Measurements from ENCODE around the gene EFHD1.

The EFHD1 gene

DNA sequence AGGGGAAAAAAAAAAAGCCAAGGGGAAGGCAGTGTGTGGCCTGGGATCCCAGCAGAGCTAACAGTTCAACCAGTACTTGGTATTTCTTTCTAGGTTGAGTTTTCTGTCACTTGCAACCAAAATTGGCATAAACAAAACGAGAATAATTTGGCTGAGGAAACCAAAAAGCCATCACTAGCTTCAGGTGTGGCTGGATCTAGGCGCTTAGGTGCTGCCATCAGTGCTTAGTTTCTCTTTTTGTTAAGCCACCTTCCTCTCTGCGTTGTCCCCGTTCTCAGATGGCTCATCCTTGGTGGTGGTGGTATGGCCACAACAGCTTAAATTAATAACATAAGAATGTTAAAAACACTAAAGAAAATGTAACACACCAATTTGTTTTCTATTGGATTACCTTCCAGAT is 2.4 kb downstream of the EFHD1 start:
- TF ChIP-seq, protein P1, sequence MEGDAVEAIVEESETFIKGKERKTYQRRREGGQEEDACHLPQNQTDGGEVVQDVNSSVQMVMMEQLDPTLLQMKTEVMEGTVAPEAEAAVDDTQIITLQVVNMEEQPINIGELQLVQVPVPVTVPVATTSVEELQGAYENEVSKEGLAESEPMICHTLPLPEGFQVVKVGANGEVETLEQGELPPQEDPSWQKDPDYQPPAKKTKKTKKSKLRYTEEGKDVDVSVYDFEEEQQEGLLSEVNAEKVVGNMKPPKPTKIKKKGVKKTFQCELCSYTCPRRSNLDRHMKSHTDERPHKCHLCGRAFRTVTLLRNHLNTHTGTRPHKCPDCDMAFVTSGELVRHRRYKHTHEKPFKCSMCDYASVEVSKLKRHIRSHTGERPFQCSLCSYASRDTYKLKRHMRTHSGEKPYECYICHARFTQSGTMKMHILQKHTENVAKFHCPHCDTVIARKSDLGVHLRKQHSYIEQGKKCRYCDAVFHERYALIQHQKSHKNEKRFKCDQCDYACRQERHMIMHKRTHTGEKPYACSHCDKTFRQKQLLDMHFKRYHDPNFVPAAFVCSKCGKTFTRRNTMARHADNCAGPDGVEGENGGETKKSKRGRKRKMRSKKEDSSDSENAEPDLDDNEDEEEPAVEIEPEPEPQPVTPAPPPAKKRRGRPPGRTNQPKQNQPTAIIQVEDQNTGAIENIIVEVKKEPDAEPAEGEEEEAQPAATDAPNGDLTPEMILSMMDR (conservative IDR thresholded peaks at IDR 0.05; ENCODE audit: low read depth, low read length) = no peak
- Histone ChIP-seq H4K20me1 (ENCODE audit: insufficient read depth) (no peaks in the 10 kb centered on the region), H3K4me3 (IDR thresholded peaks at IDR 0.05; ENCODE audit: insufficient read depth, low read depth, low read length) (no peak overlapping the region), H3K4me2 (no peak overlapping the region), H3K27me3 (ENCODE audit: insufficient read depth, low read depth) (no peaks in the 10 kb centered on the region), H3K27ac (no peak overlapping the region), H3K79me2 (ENCODE audit: insufficient read depth, low read depth) (no peaks in the 10 kb centered on the region), H2AFZ (ENCODE audit: low read depth) (no peak overlapping the region), H3K9ac (no peak overlapping the region), H3K4me1 (ENCODE audit: low read depth, poor library complexity, severe bottlenecking) (no peaks in the 10 kb centered on the region), H3K36me3 (ENCODE audit: insufficient read depth) (no peaks in the 10 kb centered on the region)

DNA sequence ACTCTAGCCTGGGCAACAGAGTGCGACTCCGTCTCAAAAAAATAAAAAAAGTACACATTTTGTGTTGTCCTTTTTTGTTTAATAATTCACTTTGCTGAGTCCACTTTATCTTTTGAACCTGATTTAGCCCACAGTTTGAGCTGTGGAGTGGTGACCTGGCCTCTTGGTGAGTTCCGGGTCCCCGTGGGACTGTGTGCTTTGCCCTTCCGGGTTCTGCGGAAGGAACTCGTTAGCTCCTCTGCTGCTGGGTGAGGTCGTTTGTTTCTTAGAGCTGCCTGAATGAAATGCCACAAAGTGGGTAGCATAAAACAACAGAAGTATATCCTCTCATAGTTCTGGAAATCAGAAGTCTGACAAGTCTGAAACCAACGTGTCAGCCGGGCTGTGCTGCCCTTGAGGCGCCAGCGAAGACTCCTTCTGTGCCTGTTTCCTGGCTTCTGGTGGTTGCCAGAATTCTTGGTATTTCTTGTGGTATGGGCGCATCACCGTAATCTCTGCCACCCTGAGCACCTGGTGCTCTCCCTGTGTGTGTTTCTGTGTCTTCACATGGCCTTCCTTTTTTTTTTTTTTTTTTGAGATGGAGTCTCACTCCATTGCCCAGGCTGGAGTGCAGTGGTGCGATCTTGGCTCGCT is 3.5 kb downstream of the EFHD1 start:
- Histone ChIP-seq H3K4me2 (no peak overlapping the region), H2AFZ (ENCODE audit: low read depth) (no peak overlapping the region), H3K27ac (no peak overlapping the region), H4K20me1 (ENCODE audit: insufficient read depth) (no peaks in the 10 kb centered on the region), H3K4me3 (IDR thresholded peaks at IDR 0.05; ENCODE audit: insufficient read depth, low read depth, low read length) (no peak overlapping the region), H3K79me2 (ENCODE audit: insufficient read depth, low read depth) (no peaks in the 10 kb centered on the region), H3K9ac (no peak overlapping the region), H3K4me1 (ENCODE audit: low read depth, poor library complexity, severe bottlenecking) (no peaks in the 10 kb centered on the region), H3K27me3 (ENCODE audit: insufficient read depth, low read depth) (no peaks in the 10 kb centered on the region), H3K36me3 (ENCODE audit: insufficient read depth) (no peaks in the 10 kb centered on the region)
- TF ChIP-seq, protein P1 (conservative IDR thresholded peaks at IDR 0.05; ENCODE audit: low read depth, low read length) = no peak

DNA sequence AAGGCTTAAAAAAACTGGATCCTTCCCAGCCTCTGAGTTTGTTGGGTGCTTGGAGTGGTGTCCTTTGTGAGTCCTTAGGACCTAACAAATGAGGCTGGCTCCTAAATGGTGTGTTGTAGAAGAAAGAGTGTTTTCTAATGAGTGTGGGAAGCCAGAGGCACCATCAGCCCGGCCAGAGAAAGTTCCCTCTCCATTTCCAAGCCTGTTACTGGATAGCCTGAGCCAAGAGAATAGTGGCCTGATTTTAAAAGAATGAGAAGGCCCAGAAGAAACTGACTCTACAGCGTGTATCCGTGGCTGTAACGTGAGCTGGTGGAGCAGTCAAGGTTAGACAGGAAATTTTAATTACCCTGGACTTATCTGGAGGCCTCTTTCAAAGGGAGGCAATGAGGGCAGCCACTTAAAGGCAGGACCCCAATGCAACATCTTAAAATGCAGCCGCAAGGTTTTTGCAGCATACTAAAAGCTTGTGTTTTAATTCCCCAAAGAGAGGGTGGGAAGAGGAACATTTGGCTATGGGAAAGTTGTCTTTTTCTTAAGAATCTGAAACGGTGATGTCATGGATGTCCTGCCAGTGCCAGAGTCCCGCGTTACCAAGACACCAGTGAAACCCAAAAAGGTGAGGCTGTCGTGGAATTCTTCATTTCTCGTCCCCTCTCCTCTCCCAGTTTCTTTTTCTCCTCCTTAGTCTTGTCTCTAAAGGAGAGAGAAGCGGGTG is 4.6 kb downstream of the EFHD1 start:
- H3K27me3 ChIP-seq (ENCODE audit: insufficient read depth, low read depth) = no peaks in the 10 kb centered on the region

DNA sequence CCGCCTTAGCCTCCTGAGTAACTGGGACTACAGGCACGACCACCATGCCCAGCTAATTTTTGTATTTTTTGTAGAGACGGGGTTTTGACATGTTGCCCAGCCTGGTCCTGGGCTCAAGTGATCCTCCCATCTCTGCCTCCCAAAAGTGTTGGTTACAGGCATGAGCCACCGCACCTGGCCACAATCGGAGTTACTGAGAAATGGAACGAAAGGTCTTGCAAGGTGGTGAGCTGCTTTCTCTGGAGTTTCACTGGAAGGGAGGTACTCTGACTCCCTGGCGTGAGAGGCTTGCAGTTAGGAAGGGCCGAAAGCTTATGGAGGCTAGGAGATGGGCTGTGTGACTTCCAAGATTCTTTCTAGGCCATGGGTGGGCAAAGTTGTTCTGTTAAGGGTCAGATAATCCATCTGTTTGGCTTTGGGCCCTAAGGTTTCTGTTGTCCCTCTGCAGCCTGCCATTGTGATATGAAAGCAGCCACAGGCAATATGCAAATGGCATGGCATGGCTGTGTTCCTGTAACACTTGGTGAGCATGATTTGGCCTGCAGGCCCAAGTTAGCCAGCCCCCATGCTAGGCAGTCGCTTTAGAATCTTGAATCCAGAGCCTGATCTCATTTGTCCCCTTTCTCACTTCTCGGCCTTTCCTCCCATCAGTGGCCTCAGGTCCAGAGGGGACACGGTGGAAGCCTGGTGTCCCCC is 7.9 kb downstream of the EFHD1 start:
- H3K9ac ChIP-seq = no peak overlapping the region
- H3K79me2 ChIP-seq (ENCODE audit: insufficient read depth, low read depth) = no peaks in the 10 kb centered on the region
- no peak overlapping the region for H3K4me2 ChIP-seq
- no peaks in the 10 kb centered on the region for H3K4me1 ChIP-seq (ENCODE audit: low read depth, poor library complexity, severe bottlenecking)
- H2AFZ ChIP-seq (ENCODE audit: low read depth) = no peak overlapping the region
- H4K20me1 ChIP-seq (ENCODE audit: insufficient read depth) = no peaks in the 10 kb centered on the region
- no peak overlapping the region for H3K4me3 ChIP-seq (IDR thresholded peaks at IDR 0.05; ENCODE audit: insufficient read depth, low read depth, low read length)
- no peaks in the 10 kb centered on the region for H3K36me3 ChIP-seq (ENCODE audit: insufficient read depth)
- TF ChIP-seq, protein P1 (conservative IDR thresholded peaks at IDR 0.05; ENCODE audit: low read depth, low read length) = no peak
- no peak overlapping the region for H3K27ac ChIP-seq
- H3K27me3 ChIP-seq (ENCODE audit: insufficient read depth, low read depth) = no peaks in the 10 kb centered on the region

More for the DNA sequence above, 4.6 kb downstream of the EFHD1 start:
- H3K4me1 ChIP-seq (ENCODE audit: low read depth, poor library complexity, severe bottlenecking) = no peaks in the 10 kb centered on the region
- no peak overlapping the region for H3K27ac ChIP-seq
- H3K36me3 ChIP-seq (ENCODE audit: insufficient read depth) = no peaks in the 10 kb centered on the region
- no peaks in the 10 kb centered on the region for H4K20me1 ChIP-seq (ENCODE audit: insufficient read depth)
- H3K4me2 ChIP-seq = no peak overlapping the region
- TF ChIP-seq, protein P1 (conservative IDR thresholded peaks at IDR 0.05; ENCODE audit: low read depth, low read length) = no peak
- H2AFZ ChIP-seq (ENCODE audit: low read depth) = no peak overlapping the region
- H3K9ac ChIP-seq = no peak overlapping the region
- H3K79me2 ChIP-seq (ENCODE audit: insufficient read depth, low read depth) = no peaks in the 10 kb centered on the region
- no peak overlapping the region for H3K4me3 ChIP-seq (IDR thresholded peaks at IDR 0.05; ENCODE audit: insufficient read depth, low read depth, low read length)
